GM18858 (cell line): Measurements from ENCODE around the gene ABCC5.
"Not testable (repeated sequence)": the region's sequence is repeated elsewhere in the genome, so short reads cannot be mapped to it uniquely, and the experiment has no call there.

Experiments used
- ATAC-seq: cut with Tn5 transposase; IDR thresholded peaks from one replicate; pipeline ENCODE4 v1.9.1; 2021; ENCODE audit not compliant: unreplicated experiment

Gene ABCC5

DNA sequence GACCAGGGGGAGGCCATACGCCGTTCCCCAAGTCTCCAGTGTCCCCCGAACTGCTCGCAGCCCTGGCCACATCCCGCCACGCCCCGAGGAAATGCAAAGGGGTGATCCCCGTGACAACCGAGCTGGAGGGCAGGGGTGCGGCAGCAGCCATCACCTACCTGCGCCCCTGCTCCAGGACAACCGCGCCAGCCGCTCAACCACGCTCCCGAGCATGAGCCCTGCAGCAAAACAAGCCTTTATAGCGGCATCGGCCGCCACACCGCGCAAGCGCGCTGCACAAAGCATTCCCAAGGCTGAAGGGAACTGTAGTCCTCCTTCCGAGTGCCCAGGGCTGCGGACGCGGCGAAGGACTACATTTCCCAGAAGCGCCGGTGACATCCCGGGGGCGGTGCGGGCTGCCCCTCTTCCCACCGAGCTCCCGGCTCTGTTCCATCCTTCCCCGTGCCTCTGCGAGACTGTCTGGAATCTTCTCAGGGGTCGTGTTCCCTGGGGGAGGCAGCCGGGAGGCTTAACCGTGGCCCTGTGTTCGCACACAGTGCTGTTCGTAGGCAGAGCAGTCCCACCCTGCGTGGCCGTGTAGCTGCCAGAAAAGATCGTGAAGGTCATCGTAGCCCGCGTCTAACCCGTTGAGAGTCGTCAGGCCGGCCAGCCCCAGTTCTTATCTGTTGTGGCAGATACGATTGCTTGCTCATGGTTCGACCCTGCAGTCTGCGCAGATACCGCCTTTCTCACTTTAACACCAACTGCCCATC, at the start of gene ABCC5:
Gene ABCC5 (minus strand): TSS at position 213 of the 752 bp plus-strand sequence. CDS start 3,492 bp downstream, outside the sequence.
- ATAC-seq, result peak; percentile 88

DNA sequence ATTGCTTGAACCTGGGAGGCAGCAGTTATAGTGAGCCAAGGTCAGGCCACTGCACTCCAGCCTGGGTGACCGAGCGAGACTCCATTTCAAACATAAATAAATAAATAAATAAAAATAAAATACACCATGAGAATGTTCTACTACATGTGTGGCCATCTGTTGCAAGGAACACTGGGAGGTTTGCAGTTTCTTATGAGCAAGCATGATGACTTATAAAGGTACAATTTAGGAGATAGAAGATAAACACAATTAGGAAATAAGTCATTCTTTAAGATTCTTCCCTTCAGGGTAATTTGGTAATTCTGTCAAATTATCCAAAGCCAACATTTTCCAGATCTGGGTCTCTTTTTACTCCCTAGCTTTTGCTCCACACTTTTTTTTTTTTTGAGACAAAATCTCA, 48.5 kb upstream of the ABCC5 start:
- ATAC-seq, result no peak

DNA sequence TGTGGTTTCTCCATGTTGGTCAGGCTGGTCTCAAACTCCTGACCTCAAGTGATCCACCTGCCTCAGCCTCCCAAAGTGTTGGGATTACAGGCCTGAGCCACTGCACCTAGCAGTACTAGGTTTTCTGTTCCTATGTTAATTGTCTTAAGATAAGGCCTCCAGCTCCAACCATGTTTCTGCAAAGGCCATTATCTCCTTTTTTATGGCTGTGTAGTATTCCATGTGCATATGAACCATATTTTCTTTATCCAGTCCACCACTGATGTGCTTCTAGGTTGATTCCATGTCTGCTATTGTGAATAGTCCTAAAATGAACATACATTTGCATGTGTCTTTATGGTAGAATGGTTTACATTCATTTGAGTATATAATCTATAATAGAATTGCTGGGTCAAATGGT, 45.0 kb upstream of the ABCC5 start:
- ATAC-seq, result no peak

DNA sequence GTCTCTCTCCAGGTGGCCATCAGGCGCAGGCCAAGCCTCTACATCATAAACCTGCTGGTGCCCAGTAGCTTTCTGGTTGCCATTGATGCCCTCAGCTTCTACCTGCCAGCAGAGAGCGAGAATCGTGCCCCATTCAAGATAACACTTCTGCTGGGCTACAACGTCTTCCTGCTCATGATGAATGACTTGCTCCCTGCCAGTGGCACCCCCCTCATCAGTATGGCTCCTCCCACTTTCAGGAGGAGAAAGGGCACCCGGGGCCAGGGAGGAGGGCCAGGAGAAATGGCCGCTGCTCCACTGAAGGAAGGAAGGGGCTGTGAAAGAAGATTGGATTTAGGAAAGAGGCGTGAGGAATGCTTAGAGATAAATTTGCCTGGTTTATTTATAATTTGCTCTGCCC, 41.7 kb upstream of the ABCC5 start:
- no peak for ATAC-seq

DNA sequence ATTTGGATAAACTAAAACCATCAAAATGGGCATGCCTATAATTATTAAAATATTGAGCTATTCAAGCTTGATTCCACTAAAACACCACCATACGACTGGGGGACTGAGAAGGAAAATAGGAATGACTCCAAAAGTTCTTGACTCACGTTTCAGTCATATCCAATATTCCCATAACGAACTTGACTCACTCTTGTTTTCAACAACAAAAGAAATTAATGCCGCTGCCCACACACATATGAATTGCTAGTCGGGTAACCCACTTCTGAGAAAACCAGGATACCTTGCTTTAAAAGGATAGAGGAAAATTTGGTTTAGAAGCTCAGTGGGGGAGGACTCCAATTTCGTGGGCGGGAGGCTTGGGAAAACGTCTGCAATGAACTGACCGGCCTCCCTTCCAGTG, 40.3 kb upstream of the ABCC5 start:
- no peak for ATAC-seq

DNA sequence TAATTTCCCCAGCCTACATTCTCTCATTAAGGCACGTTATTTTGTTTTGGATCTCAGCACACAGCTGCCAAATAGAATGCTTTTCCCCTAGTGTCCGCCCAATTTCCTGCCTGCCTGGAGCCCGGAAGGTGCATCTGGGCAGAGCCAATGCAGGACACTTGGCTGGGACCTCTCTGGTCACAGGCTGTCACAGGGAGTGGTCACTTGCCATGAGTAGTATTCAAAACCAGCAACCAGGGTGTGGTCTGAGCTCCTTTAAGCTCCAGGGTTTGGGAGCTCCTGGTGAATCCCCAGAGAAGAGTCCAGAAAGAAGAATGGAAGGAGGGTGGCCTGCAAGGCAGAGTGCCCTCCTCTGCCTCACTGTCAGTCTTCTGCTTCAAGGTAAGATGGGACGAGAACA, 35.1 kb upstream of the ABCC5 start, which contains the start of gene HTR3C:
Gene HTR3C (plus strand): TSS at position 281 of the 400 bp plus-strand sequence. CDS start 34 bp downstream, at position 315.
- no peak for ATAC-seq

DNA sequence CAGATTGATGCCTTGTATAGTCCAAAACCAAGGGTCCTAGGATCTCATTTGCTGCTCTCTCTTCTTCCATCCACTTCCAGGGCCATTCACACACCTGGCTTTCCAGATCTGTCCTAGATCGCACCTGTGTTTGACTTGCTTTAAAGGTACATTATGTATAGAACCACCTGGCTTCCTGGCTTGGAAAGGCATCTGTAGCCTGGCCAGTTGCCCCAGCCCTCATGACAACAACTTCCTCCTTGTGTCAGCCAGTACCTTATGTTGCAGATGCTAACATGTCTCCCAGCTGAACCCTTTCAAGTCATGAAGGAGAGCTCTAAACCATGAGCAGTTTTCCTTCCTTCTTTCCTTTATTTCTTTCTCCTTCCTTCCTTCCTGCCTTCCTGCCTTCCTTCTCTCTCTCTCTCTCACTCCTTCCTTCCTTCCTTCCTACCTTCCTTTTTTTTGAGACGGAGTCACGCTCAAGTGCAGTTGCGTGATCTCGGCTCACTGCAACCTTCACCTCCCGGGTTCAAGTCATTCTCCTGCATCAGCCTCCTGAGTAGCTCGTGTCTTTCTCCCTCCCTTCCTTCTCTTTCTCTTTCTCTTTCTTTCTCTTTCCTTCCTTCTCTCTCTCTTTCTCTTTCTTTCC, 32.6 kb upstream of the ABCC5 start:
- no peak for ATAC-seq

DNA sequence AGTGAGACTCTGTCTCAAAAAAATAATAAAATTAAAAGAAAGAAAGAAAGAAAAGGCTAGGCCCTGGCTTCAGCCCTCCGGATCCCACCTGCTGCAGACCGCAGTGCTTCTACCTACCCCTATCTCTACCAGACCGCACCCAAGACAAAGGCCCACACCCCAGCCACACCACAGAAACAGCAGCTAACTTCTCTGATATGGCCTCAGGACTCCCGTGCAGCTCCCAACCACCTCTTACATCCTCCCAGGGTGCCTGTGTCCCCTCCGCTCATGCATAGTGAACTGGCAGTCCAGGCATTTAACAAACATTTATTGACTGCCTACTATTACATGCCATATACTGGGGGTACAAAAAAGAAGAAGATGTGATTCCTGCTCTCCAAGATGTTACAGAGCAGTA, 28.3 kb upstream of the ABCC5 start:
- no peak for ATAC-seq

DNA sequence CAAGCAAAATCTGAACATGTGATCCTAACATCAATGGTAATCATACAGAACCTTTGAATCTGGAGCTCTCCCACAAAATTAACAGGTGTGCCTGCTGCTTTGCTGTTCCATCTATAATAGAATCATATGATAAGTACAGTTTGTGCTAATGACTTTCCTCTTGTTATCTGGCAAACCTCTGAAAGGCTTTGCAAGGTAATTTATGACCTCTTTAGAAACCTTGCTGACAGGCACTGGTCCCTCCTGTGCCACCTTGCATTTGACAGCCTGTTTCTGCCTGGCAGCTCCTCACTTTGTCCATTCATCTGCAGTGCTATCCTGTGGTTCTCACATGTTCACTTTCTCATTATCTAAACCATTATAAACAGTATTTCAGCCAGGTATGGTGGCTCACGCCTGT, 24.9 kb upstream of the ABCC5 start:
- ATAC-seq, result no peak

DNA sequence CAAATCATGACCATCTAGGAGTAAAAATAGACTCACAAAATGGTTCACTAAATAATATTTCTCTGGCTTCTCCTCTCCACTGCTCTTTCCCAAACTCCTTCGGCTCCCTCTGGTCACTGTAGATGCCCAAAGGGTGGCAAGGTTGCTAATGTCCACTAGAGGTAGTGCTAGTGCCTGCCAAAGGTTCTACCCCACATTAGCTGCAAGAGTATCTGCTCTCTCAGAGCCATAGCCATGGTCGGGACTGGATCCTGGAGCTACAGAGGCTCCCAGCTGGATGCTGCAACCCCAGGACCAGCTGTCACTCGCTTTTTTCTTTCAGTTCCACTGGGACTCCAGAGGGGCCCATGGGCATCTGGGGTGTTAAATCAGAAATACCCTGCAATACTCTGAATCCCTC, 22.3 kb upstream of the ABCC5 start:
- ATAC-seq, result no peak

DNA sequence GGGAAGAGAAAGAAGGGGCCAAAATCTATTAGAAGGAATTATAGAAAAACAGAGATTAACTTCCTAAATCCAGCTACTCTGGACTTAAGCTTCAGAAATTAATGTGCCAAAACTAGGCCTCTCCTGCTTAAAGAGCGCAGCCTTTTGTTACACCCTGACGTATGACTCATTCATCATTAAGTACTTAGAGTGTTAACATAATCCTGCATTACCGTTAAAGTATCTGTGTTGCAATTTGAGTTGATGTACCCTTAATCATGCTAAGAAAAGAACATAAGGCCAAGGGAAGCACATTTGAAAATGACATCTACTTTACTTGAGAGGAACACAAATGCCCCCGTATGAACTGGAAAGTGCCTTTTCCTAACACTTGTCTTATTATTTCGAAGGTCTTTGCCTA, 21.7 kb upstream of the ABCC5 start:
- ATAC-seq, result no peak

DNA sequence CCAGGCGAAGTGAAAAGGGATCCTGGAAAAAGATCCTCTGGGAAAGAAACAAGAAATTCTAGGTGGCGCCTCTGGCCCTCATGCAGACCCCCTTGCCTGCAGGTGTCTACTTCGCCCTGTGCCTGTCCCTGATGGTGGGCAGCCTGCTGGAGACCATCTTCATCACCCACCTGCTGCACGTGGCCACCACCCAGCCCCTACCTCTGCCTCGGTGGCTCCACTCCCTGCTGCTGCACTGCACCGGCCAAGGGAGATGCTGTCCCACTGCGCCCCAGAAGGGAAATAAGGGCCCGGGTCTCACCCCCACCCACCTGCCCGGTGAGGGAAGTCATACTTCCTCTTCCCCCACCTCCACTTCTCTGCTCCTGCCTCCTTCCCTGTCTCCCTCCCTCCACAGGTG, 20.6 kb upstream of the ABCC5 start:
- not testable (repeated sequence) for ATAC-seq

DNA sequence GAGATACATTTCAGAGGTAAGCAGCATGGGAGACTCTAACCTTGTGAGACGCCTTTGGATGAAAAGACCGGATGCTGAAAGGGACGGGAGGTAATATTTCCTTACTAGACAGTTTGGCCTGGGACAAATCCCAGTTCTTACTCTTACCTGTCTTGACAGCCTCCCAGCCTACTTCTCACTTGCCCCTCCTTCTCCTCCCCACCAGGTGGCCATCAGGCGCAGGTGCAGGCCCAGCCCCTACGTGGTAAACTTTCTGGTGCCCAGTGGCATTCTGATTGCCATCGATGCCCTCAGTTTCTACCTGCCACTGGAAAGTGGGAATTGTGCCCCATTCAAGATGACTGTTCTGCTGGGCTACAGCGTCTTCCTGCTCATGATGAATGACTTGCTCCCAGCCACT, 20.1 kb upstream of the ABCC5 start:
- ATAC-seq, result no peak

DNA sequence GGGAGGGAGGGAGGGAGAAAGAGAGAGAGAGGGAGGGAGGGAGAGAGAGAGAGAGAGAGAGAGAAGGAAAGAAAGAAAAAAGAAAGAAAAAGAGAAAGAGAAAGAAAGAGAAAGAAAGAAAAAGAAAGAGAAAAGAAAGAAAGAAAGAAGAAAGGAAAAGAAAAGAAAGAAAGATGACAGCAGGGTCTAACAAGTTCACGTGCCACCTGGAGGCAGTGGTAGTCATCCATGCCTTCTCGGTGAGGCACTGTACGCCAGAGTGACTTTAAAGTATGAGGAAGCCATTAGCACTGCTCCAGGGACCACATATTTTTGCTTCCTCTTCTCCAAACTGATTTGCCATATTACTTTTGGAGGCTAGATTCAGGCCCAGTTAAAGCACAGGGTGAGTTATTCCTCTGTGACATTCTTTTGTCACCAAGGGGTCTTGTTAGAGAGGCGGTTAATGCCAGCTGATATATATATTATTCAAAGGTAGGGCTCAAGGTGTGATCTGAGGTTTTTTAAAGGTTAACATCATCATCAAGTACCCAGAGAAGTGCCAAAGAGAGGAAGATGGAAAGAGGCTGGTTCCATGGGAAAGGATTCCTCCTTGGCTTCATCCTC, 13.6 kb upstream of the ABCC5 start, which contains the start of gene HTR3D:
Gene HTR3D (plus strand): TSS at position 556 of the 606 bp plus-strand sequence. CDS start 0 bp downstream, at position 556.
- ATAC-seq, result no peak

DNA sequence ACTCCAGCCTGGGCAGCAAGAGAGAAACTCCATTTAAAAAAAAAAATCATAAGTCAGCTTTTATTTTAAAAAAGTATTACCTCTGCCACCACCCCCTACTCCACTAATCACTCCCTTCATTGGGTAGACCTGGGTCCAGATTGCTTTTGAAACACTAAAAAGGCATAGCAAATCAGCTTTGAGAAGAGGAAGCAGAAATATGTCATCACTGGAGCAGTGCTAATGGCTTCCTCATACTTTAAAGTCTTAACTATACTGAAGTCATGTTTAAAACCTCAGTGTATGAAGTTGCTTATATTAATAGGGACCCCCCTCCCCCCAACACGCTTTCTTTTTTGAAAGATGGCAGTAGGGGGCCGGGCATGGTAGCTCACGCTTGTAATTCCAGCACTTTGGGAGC, 12.9 kb upstream of the ABCC5 start:
- no peak for ATAC-seq

DNA sequence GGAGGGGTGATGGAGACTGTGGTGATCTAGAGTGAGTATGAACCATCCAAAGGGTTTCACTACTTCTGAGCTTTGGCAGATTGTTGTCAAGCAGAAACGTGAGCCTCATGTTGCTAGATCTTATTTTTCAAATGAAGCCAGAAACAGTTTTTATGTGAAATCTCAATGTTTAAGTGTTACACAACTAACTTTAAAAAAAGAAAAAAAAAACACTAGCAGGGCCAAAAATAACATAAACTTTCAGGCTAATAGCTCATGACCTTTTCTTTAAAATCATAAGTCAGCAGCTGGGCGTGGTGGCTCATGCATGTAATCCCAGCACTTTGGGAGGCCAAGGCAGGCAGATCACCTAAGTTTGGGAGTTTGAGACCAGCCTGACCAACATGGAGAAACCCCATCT, 11.8 kb upstream of the ABCC5 start:
- ATAC-seq, result no peak

DNA sequence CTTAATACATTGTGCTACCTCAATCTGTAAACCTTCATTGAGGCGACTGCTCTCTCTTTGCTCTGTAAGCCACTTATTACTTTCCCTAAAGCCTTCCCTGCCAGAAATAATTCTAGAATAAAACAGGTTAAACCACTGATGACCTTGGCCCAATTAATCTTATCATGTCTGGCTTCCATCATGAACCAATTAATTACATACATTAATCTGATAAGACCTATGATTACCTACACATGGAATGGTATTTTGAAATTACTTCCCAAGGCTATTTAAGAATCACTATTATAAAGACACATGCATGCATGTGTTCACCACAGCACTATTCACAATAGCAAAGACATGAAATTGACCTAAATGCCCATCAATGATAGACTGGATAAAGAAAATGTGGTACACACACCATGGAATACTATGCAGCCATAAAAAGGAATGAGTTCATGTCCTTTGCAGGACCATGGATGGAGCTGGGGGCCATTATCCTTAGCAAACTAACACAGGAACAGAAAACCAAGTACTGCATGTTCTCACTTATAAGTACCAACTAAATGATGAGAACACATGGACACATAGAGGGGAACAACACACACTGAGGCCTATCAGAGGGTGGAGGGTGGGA, 10.7 kb upstream of the ABCC5 start:
- not testable (repeated sequence) for ATAC-seq

DNA sequence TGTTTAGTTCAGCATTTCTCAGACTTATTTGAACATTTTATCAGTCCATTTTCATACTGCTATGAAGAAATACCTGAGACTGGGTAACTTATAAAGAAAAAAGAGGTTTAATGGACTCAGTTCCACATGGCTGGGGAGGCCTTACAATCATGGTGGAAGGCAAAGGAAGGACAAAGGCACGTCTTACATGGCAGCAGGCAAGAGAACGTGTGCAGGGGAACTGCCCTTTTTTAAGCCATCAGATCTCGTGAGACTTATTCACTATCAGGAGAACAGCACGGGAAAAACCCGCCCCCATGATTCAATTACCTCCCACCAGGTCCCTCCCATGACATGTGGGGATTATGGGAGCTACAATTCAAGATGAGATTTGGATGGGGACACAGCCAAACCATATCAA, 7.6 kb upstream of the ABCC5 start:
- not testable (repeated sequence) for ATAC-seq

DNA sequence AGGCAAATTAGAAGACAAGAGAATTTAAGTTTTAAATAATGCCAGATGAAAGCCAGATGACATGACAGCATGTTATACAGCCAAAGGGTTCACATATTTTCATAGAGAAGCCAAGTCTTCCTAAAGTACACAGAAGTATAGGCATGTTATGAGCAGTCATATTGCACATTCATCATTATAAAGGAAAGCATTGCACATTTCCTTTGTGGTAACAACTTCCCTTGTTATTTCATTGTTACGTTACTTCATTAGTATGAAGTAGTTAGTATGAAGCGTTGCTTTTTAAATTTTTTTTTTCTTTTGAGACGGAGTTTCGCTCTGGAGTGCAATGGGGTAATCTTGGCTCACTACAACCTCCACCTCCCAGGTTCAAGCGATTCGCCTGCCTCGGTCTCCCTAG, 4.6 kb upstream of the ABCC5 start:
- no peak for ATAC-seq

DNA sequence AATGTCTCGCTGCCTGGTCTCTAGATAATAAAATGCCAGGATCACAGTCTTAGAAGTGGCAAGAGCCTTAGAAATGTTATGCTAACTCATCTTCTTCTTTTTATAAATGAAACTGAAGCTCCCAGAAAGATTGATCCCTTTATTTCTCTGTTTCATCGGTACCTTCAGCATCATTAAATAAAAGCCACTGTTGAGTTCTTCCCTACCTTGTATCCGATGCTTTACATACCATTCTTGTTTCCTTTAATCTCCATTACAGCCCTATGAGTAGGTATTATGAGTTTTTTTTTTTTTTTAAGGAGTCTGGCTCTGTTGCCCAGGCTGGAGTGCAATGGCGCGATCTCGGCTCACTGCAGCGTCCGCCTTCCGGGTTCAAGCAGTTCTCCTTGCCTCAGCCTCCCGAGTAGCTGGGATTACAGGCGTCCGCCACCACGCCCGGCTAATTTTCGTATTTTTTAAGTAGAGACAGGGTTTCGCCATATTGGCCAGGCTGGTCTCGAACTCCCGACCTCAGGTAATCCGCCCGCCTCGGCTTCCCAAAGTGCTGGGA, 815 bp upstream of the ABCC5 start:
- no peak for ATAC-seq
